ENCODE data around the gene ATP9B. TPM values are rescaled to one million over a fixed set of nuclear protein-coding genes. Genes with fewer than 3 reads are reported as not detected.

ATP9B gene
- total RNA-seq, 1 experiment from 2014 or later, result 20.9 TPM

DNA sequence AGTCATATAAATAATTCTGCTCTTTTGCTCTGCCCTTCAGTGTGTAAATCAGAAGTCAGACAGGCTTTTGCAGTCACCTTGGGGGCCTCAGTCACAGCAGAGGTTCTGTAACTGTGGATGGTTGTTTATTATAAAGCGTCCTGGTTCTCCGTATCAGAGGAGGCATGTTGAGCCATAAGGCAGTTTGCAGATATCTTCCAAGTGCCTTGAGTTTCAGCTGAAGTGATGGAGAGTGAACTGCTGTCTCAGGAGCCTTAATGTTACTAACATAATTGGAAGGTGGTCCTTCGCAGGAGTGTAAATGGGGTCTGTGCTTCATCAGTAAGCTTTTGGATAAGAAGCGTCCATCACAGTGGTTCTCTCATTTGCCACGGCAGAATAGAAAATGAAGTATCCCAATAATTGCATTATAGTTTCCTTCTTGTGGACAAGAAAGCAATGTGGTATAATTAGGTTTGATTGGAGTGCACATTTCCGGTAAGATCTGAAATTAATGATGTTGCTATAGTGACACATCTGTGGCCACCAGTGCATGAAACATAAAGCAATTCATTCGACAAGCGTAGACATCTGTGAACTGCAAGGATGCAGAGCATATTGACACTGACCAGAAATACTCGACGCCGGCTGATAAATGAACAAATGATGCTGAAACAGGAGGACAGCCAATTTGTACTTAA, 214.1 kb downstream of the ATP9B start:
- H3K14ac ChIP-seq (ENCODE audit: insufficient read depth, low read length), result no peak overlapping the region
- no peak for DNase-seq
- WGBS (ENCODE audit: extremely low coverage, insufficient read length, low lambda C conversion rate), result no CpG with 5 or more reads among the region's 11 CpGs

More for the DNA sequence above, 214.1 kb downstream of the ATP9B start:
- no peak overlapping the region for H3K18ac ChIP-seq (ENCODE audit: insufficient read length, low read depth, low read length)
- no peaks in the 10 kb centered on the region for H3K79me2 ChIP-seq (ENCODE audit: insufficient read depth, low read length)
- H3K4me2 ChIP-seq (ENCODE audit: insufficient read depth, insufficient read length, low read length), result no peak overlapping the region
- H3T11ph ChIP-seq (ENCODE audit: low read length), result no peak overlapping the region
- no peak overlapping the region for H3K27ac ChIP-seq (ENCODE audit: insufficient read length, low read depth, low read length)
- H2BK120ac ChIP-seq (ENCODE audit: low read depth, low read length, poor library complexity, severe bottlenecking), result no peak overlapping the region
- no peaks in the 10 kb centered on the region for H3K27me3 Mint-ChIP-seq (ENCODE audit: low read depth)
- H2AFZ ChIP-seq (ENCODE audit: low read length), result no peak overlapping the region
- no peak overlapping the region for H3K4me3 Mint-ChIP-seq
- H2AK5ac ChIP-seq (ENCODE audit: insufficient read length, low read length), result no peak overlapping the region
- H2BK12ac ChIP-seq (ENCODE audit: insufficient read length, low read depth, low read length), result no peak overlapping the region
- no peak overlapping the region for H4K8ac ChIP-seq (replicated peaks; ENCODE audit: insufficient read length, low read depth, low read length)
- no peak overlapping the region for H4K5ac ChIP-seq (ENCODE audit: insufficient read length, low read depth, low read length)
- no peaks in the 10 kb centered on the region for H3K27me3 ChIP-seq (ENCODE audit: insufficient read depth, low read length)
- H4K20me1 ChIP-seq (ENCODE audit: control insufficient read depth, insufficient read depth, insufficient read length), result no peaks in the 10 kb centered on the region
- H3K4ac ChIP-seq (ENCODE audit: low read depth, low read length), result no peak overlapping the region
- H3K9me3 ChIP-seq (ENCODE audit: control insufficient read depth, low read depth, low read length), result no peaks in the 10 kb centered on the region
- no peak overlapping the region for H3K9ac ChIP-seq (ENCODE audit: extremely low read depth, insufficient read length, low read length)
- no peaks in the 10 kb centered on the region for H3K23me2 ChIP-seq (ENCODE audit: insufficient read length, low read depth, low read length, poor library complexity, severe bottlenecking)
- no peak overlapping the region for H3K27ac Mint-ChIP-seq
- no peaks in the 10 kb centered on the region for H3K4me1 Mint-ChIP-seq
- no peaks in the 10 kb centered on the region for H3K4me1 ChIP-seq (ENCODE audit: insufficient read depth, low read length)
- TF ChIP-seq, protein P1, sequence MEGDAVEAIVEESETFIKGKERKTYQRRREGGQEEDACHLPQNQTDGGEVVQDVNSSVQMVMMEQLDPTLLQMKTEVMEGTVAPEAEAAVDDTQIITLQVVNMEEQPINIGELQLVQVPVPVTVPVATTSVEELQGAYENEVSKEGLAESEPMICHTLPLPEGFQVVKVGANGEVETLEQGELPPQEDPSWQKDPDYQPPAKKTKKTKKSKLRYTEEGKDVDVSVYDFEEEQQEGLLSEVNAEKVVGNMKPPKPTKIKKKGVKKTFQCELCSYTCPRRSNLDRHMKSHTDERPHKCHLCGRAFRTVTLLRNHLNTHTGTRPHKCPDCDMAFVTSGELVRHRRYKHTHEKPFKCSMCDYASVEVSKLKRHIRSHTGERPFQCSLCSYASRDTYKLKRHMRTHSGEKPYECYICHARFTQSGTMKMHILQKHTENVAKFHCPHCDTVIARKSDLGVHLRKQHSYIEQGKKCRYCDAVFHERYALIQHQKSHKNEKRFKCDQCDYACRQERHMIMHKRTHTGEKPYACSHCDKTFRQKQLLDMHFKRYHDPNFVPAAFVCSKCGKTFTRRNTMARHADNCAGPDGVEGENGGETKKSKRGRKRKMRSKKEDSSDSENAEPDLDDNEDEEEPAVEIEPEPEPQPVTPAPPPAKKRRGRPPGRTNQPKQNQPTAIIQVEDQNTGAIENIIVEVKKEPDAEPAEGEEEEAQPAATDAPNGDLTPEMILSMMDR (conservative IDR thresholded peaks at IDR 0.05), result no peak
- H2BK20ac ChIP-seq (ENCODE audit: low read depth, low read length, poor library complexity, severe bottlenecking), result no peak overlapping the region
- no peak overlapping the region for H3K23ac ChIP-seq (ENCODE audit: insufficient read length, low read depth, low read length)
- no peak overlapping the region for H2BK15ac ChIP-seq (ENCODE audit: low read depth, low read length)
- no peaks in the 10 kb centered on the region for H3K79me1 ChIP-seq (ENCODE audit: insufficient read depth, low read depth, low read length, poor library complexity, severe bottlenecking)
- H3K36me3 Mint-ChIP-seq (ENCODE audit: insufficient read depth in 1 of 3, low read depth in 3 of 3), result peaks cover 10 to 13% (median 12%) of the 10 kb centered on the region in 3 experiments; a peak in 5 of 7 replicates
- H4K91ac ChIP-seq (ENCODE audit: insufficient read length, low read depth, low read length), result no peak overlapping the region
- H3K56ac ChIP-seq (ENCODE audit: insufficient read length, low read depth, low read length), result no peak overlapping the region
- H3K9me3 Mint-ChIP-seq, result peaks cover 5 to 7% of the 10 kb centered on the region in 2 experiments; a peak in 3 of 5 replicates
- H2BK5ac ChIP-seq (ENCODE audit: insufficient read length, low read length), result no peak overlapping the region
